Activated CD4-positive, alpha-beta T cell treated with anti-CD3 and anti-CD28 coated beads, Interleukin-2, amount 10 ng/mL, durations not matched to agents 7 days and 5 days (primary cell): ENCODE results near the gene SHTN1. TPM values are rescaled to one million over a fixed set of nuclear protein-coding genes. Genes with fewer than 3 reads are reported as not detected.

ENCODE experiments used
- total RNA-seq, 2 experiments: library from RNA; stranded (reverse); gene quantifications; one replicate each; pipeline ENCODE4 v1.2.3, GENCODE V29; 2021

SHTN1 gene
- total RNA-seq, 2 experiments from 2014 or later: 0.40 to 0.45 TPM

Other genes with a start within 250 kb of the SHTN1 start
- not detected for gene ENO4, start 155.7 kb downstream of the SHTN1 start, total RNA-seq
- not detected for gene VAX1, start 133.1 kb upstream of the SHTN1 start, total RNA-seq
- not detected for gene KCNK18, start 192.3 kb upstream of the SHTN1 start, total RNA-seq
- not detected for gene SLC18A2, start 235.9 kb upstream of the SHTN1 start, total RNA-seq